Prostate gland (tissue), 2 donors: Measurements from ENCODE around the gene UBXN2A.

Experiments
- CTCF ChIP-seq, 4 experiments: fragments of 200-600 bp in 2 of 4; fragments of 450-650 bp in 2 of 4; sonication (generic) in 2 of 4; IDR thresholded peaks; 1 replicate in 3 of 4; 2 replicates in 1 of 4; pipeline ENCODE4 v1.5.1; 2016 to 2019; ENCODE audit warnings: antibody characterized with exemption in 4 of 4, mild to moderate bottlenecking in 2 of 4, moderate library complexity in 2 of 4
- POLR2A ChIP-seq: fragments of 450-650 bp; IDR thresholded peaks from one replicate; pipeline ENCODE4 v1.6.1; 2016; ENCODE audit warnings: antibody characterized with exemption, mild to moderate bottlenecking

- TF ChIP-seq POLR2A (no peak), CTCF (IDR thresholded peaks at IDR 0.05) (no peak)
Observed at GRCh38 chr2:23924589-23925359, 15.5 kb upstream of the UBXN2A start.
